Activated naive CD4-positive, alpha-beta T cell treated with anti-CD3 and anti-CD28 coated beads for 36 hours (primary cell): ENCODE results near the gene MYOCD. TPM values are rescaled to one million over a fixed set of nuclear protein-coding genes. Genes with fewer than 3 reads are reported as not detected.
"Not testable (repeated sequence)": the region's sequence is repeated elsewhere in the genome, so short reads cannot be mapped to it uniquely, and the experiment has no call there.

Experiments used
- CTCF ChIA-PET: fragments of 350-600 bp; sonication (Branson Sonifier 250); formaldehyde crosslinking; loops from one replicate; lab custom pipeline; 2021; ENCODE audit warnings: antibody characterized with exemption; lab: Charles Lee
- DNase-seq: peaks from one replicate; pipeline ENCODE4 v3.0.0-alpha.2; 2020
- H3K27ac Mint-ChIP-seq: one replicate; pipeline ENCODE4 v1.8.0; 2021; ENCODE audit warnings: mild to moderate bottlenecking, mixed read lengths
- H3K27me3 Mint-ChIP-seq: one replicate; pipeline ENCODE4 v1.8.0; 2021; ENCODE audit warnings: low read depth, mixed read lengths
- H3K36me3 Mint-ChIP-seq: one replicate; pipeline ENCODE4 v1.8.0; 2021; ENCODE audit warnings: low read depth, mixed read lengths
- H3K4me1 Mint-ChIP-seq: one replicate; pipeline ENCODE4 v1.8.0; 2021; ENCODE audit warnings: low read depth, mixed read lengths
- H3K4me3 Mint-ChIP-seq: one replicate; pipeline ENCODE4 v1.8.0; 2021; ENCODE audit warnings: mild to moderate bottlenecking, moderate library complexity, mixed read lengths
- H3K9me3 Mint-ChIP-seq: one replicate; pipeline ENCODE4 v1.8.0; 2021; ENCODE audit warnings: mixed read lengths
- intact Hi-C: fragments of 100-400 bp; cut with micrococcal nuclease; formaldehyde crosslinking; loops from one replicate; pipeline ENCODE4 v1.15.1; 2023
- total RNA-seq, 2 experiments: library from RNA; stranded (reverse); gene quantifications; one replicate each; pipeline ENCODE4 v1.2.3, GENCODE V29; 2021

MYOCD gene
- total RNA-seq, 2 experiments from 2014 or later, result not detected

GRCh38 chr17:12632785-12633184 lies 32.9 kb upstream of the MYOCD start:
- Mint-ChIP-seq H3K4me1 (no peaks in the 10 kb centered on the region), H3K27ac (no peak overlapping the region), H3K4me3 (no peak overlapping the region), H3K27me3 (peaks cover 10% of the 10 kb centered on the region), H3K36me3 (no peaks in the 10 kb centered on the region), H3K9me3 (peaks cover 1% of the 10 kb centered on the region)
- CTCF ChIA-PET, result no interaction called here
- DNase-seq, result no peak
- intact Hi-C loops, result no loop called here

- CTCF ChIA-PET, result no interaction called here
- DNase-seq, result no peak
- peaks cover 2% of the 10 kb centered on the region for H3K9me3 Mint-ChIP-seq
- H3K27me3 Mint-ChIP-seq, result peaks cover 20% of the 10 kb centered on the region
- intact Hi-C loops, result no loop called here
- H3K36me3 Mint-ChIP-seq, result no peaks in the 10 kb centered on the region
- H3K4me1 Mint-ChIP-seq, result no peaks in the 10 kb centered on the region
- no peak overlapping the region for H3K4me3 Mint-ChIP-seq
- no peak overlapping the region for H3K27ac Mint-ChIP-seq
Observed at GRCh38 chr17:12634789-12635414, 30.8 kb upstream of the MYOCD start.

GRCh38 chr17:12635996-12636395 lies 29.7 kb upstream of the MYOCD start:
- H3K9me3 Mint-ChIP-seq, H3K4me3 Mint-ChIP-seq, H3K4me1 Mint-ChIP-seq, CTCF ChIA-PET, H3K36me3 Mint-ChIP-seq, DNase-seq, intact Hi-C loops, H3K27ac Mint-ChIP-seq: not testable (repeated sequence)
- peaks cover 20% of the 10 kb centered on the region for H3K27me3 Mint-ChIP-seq

GRCh38 chr17:12637015-12637414 lies 28.7 kb upstream of the MYOCD start:
- no peak for DNase-seq
- CTCF ChIA-PET, result no interaction called here
- intact Hi-C loops, result no loop called here
- no peaks in the 10 kb centered on the region for H3K4me1 Mint-ChIP-seq
- no peak overlapping the region for H3K27ac Mint-ChIP-seq
- H3K9me3 Mint-ChIP-seq, result peaks cover 2% of the 10 kb centered on the region
- H3K36me3 Mint-ChIP-seq, result no peaks in the 10 kb centered on the region
- no peak overlapping the region for H3K4me3 Mint-ChIP-seq
- H3K27me3 Mint-ChIP-seq, result peaks cover 20% of the 10 kb centered on the region

- Mint-ChIP-seq H3K9me3 (peaks cover 2% of the 10 kb centered on the region), H3K36me3 (no peaks in the 10 kb centered on the region), H3K4me3 (no peak overlapping the region), H3K4me1 (no peaks in the 10 kb centered on the region), H3K27ac (no peak overlapping the region), H3K27me3 (peaks cover 20% of the 10 kb centered on the region)
- intact Hi-C loops, result no loop called here
- no peak for DNase-seq
- CTCF ChIA-PET, result no interaction called here
Observed at GRCh38 chr17:12637745-12638651, 27.7 kb upstream of the MYOCD start.

- no peak overlapping the region for H3K27ac Mint-ChIP-seq
- no peaks in the 10 kb centered on the region for H3K4me1 Mint-ChIP-seq
- CTCF ChIA-PET, result no interaction called here
- peaks cover 2% of the 10 kb centered on the region for H3K9me3 Mint-ChIP-seq
- H3K27me3 Mint-ChIP-seq, result peaks cover 20% of the 10 kb centered on the region
- H3K4me3 Mint-ChIP-seq, result no peak overlapping the region
- H3K36me3 Mint-ChIP-seq, result no peaks in the 10 kb centered on the region
- DNase-seq, result no peak
- intact Hi-C loops, result no loop called here
Observed at GRCh38 chr17:12640364-12640763, 25.3 kb upstream of the MYOCD start.

GRCh38 chr17:12641084-12641483 lies 24.6 kb upstream of the MYOCD start:
- H3K9me3 Mint-ChIP-seq, result peaks cover 2% of the 10 kb centered on the region
- H3K36me3 Mint-ChIP-seq, result no peaks in the 10 kb centered on the region
- DNase-seq, result no peak
- no peaks in the 10 kb centered on the region for H3K4me1 Mint-ChIP-seq
- no peak overlapping the region for H3K4me3 Mint-ChIP-seq
- peaks cover 17% of the 10 kb centered on the region for H3K27me3 Mint-ChIP-seq
- CTCF ChIA-PET, result no interaction called here
- intact Hi-C loops, result no loop called here
- H3K27ac Mint-ChIP-seq, result no peak overlapping the region

- CTCF ChIA-PET, result no interaction called here
- Mint-ChIP-seq H3K27ac (no peak overlapping the region), H3K9me3 (peaks cover 2% of the 10 kb centered on the region), H3K4me1 (no peaks in the 10 kb centered on the region), H3K36me3 (no peaks in the 10 kb centered on the region), H3K4me3 (no peak overlapping the region), H3K27me3 (peaks cover 17% of the 10 kb centered on the region)
- no peak for DNase-seq
- intact Hi-C loops, result no loop called here
Observed at GRCh38 chr17:12642034-12642433, 23.7 kb upstream of the MYOCD start.

- no peak for DNase-seq
- no peak overlapping the region for H3K27ac Mint-ChIP-seq
- H3K27me3 Mint-ChIP-seq, result peaks cover 6% of the 10 kb centered on the region
- no peak overlapping the region for H3K4me3 Mint-ChIP-seq
- CTCF ChIA-PET, result interaction anchor here (0.6 kb wide), 1 partner anchor 73 kb away, joined by 3 read pairs; no protein-coding TSS in a partner anchor
- no peaks in the 10 kb centered on the region for H3K36me3 Mint-ChIP-seq
- no peaks in the 10 kb centered on the region for H3K4me1 Mint-ChIP-seq
- H3K9me3 Mint-ChIP-seq, result no peaks in the 10 kb centered on the region
- intact Hi-C loops, result no loop called here
Observed at GRCh38 chr17:12643822-12644221, 21.9 kb upstream of the MYOCD start.

GRCh38 chr17:12644623-12645022 lies 21.1 kb upstream of the MYOCD start:
- H3K27me3 Mint-ChIP-seq, result no peaks in the 10 kb centered on the region
- no peaks in the 10 kb centered on the region for H3K4me1 Mint-ChIP-seq
- H3K9me3 Mint-ChIP-seq, result no peaks in the 10 kb centered on the region
- DNase-seq, result no peak
- no peak overlapping the region for H3K4me3 Mint-ChIP-seq
- no peak overlapping the region for H3K27ac Mint-ChIP-seq
- H3K36me3 Mint-ChIP-seq, result no peaks in the 10 kb centered on the region
- CTCF ChIA-PET, result no interaction called here
- intact Hi-C loops, result no loop called here

- intact Hi-C loops, result no loop called here
- CTCF ChIA-PET, result no interaction called here
- Mint-ChIP-seq H3K27ac (no peak overlapping the region), H3K36me3 (no peaks in the 10 kb centered on the region), H3K4me3 (no peak overlapping the region), H3K27me3 (no peaks in the 10 kb centered on the region), H3K4me1 (no peaks in the 10 kb centered on the region), H3K9me3 (no peaks in the 10 kb centered on the region)
- DNase-seq, result no peak
Observed at GRCh38 chr17:12646761-12647422, 18.8 kb upstream of the MYOCD start.

GRCh38 chr17:12648498-12648897 lies 17.2 kb upstream of the MYOCD start:
- Mint-ChIP-seq H3K27me3 (no peaks in the 10 kb centered on the region), H3K27ac (no peak overlapping the region)

More at GRCh38 chr17:12648498-12648897, 17.2 kb upstream of the MYOCD start:
- H3K4me3 Mint-ChIP-seq, result no peak overlapping the region
- no peak for DNase-seq
- CTCF ChIA-PET, result no interaction called here
- no peaks in the 10 kb centered on the region for H3K9me3 Mint-ChIP-seq
- no peaks in the 10 kb centered on the region for H3K4me1 Mint-ChIP-seq
- intact Hi-C loops, result no loop called here
- H3K36me3 Mint-ChIP-seq, result no peaks in the 10 kb centered on the region
